ENCODE measurements around the gene FXYD2.

Gene FXYD2

GRCh38 chr11:117806846-117807245, 17.7 kb downstream of the FXYD2 start:
- no peak overlapping the region for H3K4me3 ChIP-seq (ENCODE audit: low read length)
- no peaks in the 10 kb centered on the region for H3K4me1 ChIP-seq (ENCODE audit: insufficient read depth, low read length)
- H3K9me3 ChIP-seq (ENCODE audit: low read length): no peaks in the 10 kb centered on the region
- peaks cover 8% of the 10 kb centered on the region for H3K27me3 ChIP-seq (ENCODE audit: insufficient read depth, low read length)
- no peak overlapping the region for H2AFZ ChIP-seq (ENCODE audit: low read depth, low read length)
- H3K36me3 ChIP-seq (ENCODE audit: insufficient read depth, low read length): no peaks in the 10 kb centered on the region

GRCh38 chr11:117805045-117805444, 19.5 kb downstream of the FXYD2 start:
- H2AFZ ChIP-seq (ENCODE audit: low read depth, low read length): no peak overlapping the region
- no peaks in the 10 kb centered on the region for H3K9me3 ChIP-seq (ENCODE audit: low read length)
- H3K27me3 ChIP-seq (ENCODE audit: insufficient read depth, low read length): peaks cover 19% of the 10 kb centered on the region
- no peak overlapping the region for H3K4me3 ChIP-seq (ENCODE audit: low read length)
- H3K36me3 ChIP-seq (ENCODE audit: insufficient read depth, low read length): no peaks in the 10 kb centered on the region
- H3K4me1 ChIP-seq (ENCODE audit: insufficient read depth, low read length): no peaks in the 10 kb centered on the region

GRCh38 chr11:117803896-117804295, 20.6 kb downstream of the FXYD2 start:
- Histone ChIP-seq H2AFZ (ENCODE audit: low read depth, low read length) (no peak overlapping the region), H3K4me1 (ENCODE audit: insufficient read depth, low read length) (no peaks in the 10 kb centered on the region), H3K36me3 (ENCODE audit: insufficient read depth, low read length) (no peaks in the 10 kb centered on the region), H3K27me3 (ENCODE audit: insufficient read depth, low read length) (peaks cover 30% of the 10 kb centered on the region), H3K4me3 (ENCODE audit: low read length) (no peak overlapping the region), H3K9me3 (ENCODE audit: low read length) (no peaks in the 10 kb centered on the region)

GRCh38 chr11:117799634-117800033, 24.9 kb downstream of the FXYD2 start:
- H2AFZ ChIP-seq (ENCODE audit: low read depth, low read length): no peak overlapping the region
- H3K9me3 ChIP-seq (ENCODE audit: low read length): no peaks in the 10 kb centered on the region
- H3K27me3 ChIP-seq (ENCODE audit: insufficient read depth, low read length): peaks cover 70% of the 10 kb centered on the region
- H3K4me1 ChIP-seq (ENCODE audit: insufficient read depth, low read length): no peaks in the 10 kb centered on the region
- no peaks in the 10 kb centered on the region for H3K36me3 ChIP-seq (ENCODE audit: insufficient read depth, low read length)
- no peak overlapping the region for H3K4me3 ChIP-seq (ENCODE audit: low read length)

GRCh38 chr11:117796872-117797529, 27.5 kb downstream of the FXYD2 start, which contains the start of gene DSCAML1:
DSCAML1 (minus strand) TSS chr11:117797216; CDS start chr11:117797079, 137 bp downstream.
- no peaks in the 10 kb centered on the region for H3K9me3 ChIP-seq (ENCODE audit: low read length)
- no peaks in the 10 kb centered on the region for H3K4me1 ChIP-seq (ENCODE audit: insufficient read depth, low read length)
- no peak within 1 kb of the TSS for H3K4me3 ChIP-seq (ENCODE audit: low read length)
- peaks cover 88% of the 10 kb centered on the region for H3K27me3 ChIP-seq (ENCODE audit: insufficient read depth, low read length)
- no peak within 1 kb of the TSS for H2AFZ ChIP-seq (ENCODE audit: low read depth, low read length)
- H3K36me3 ChIP-seq (ENCODE audit: insufficient read depth, low read length): no peaks in the 10 kb centered on the region

- Histone ChIP-seq H3K36me3 (ENCODE audit: insufficient read depth, low read length) (no peaks in the 10 kb centered on the region), H3K4me3 (ENCODE audit: low read length) (no peak overlapping the region), H2AFZ (ENCODE audit: low read depth, low read length) (no peak overlapping the region), H3K9me3 (ENCODE audit: low read length) (no peaks in the 10 kb centered on the region), H3K4me1 (ENCODE audit: insufficient read depth, low read length) (no peaks in the 10 kb centered on the region), H3K27me3 (ENCODE audit: insufficient read depth, low read length) (peaks cover 82% of the 10 kb centered on the region)
Observed at GRCh38 chr11:117796456-117796871, 28.1 kb downstream of the FXYD2 start.

- H3K9me3 ChIP-seq (ENCODE audit: low read length): no peaks in the 10 kb centered on the region
- H3K4me3 ChIP-seq (ENCODE audit: low read length): no peak overlapping the region
- H3K4me1 ChIP-seq (ENCODE audit: insufficient read depth, low read length): no peaks in the 10 kb centered on the region
- H3K27me3 ChIP-seq (ENCODE audit: insufficient read depth, low read length): peaks cover 81% of the 10 kb centered on the region
- H2AFZ ChIP-seq (ENCODE audit: low read depth, low read length): no peak overlapping the region
- H3K36me3 ChIP-seq (ENCODE audit: insufficient read depth, low read length): no peaks in the 10 kb centered on the region
Observed at GRCh38 chr11:117795638-117796455, 28.7 kb downstream of the FXYD2 start.

- Histone ChIP-seq H3K27me3 (ENCODE audit: insufficient read depth, low read length) (peaks cover 83% of the 10 kb centered on the region), H3K4me3 (ENCODE audit: low read length) (no peak overlapping the region)
Observed at GRCh38 chr11:117794772-117795629, 29.5 kb downstream of the FXYD2 start.

GRCh38 chr11:117794135-117794534, 30.4 kb downstream of the FXYD2 start:
- H3K9me3 ChIP-seq (ENCODE audit: low read length): no peaks in the 10 kb centered on the region
- H3K4me1 ChIP-seq (ENCODE audit: insufficient read depth, low read length): no peaks in the 10 kb centered on the region
- H3K36me3 ChIP-seq (ENCODE audit: insufficient read depth, low read length): no peaks in the 10 kb centered on the region
- H3K27me3 ChIP-seq (ENCODE audit: insufficient read depth, low read length): peaks cover 78% of the 10 kb centered on the region
- H3K4me3 ChIP-seq (ENCODE audit: low read length): no peak overlapping the region
- H2AFZ ChIP-seq (ENCODE audit: low read depth, low read length): no peak overlapping the region

More at GRCh38 chr11:117794772-117795629, 29.5 kb downstream of the FXYD2 start:
- no peaks in the 10 kb centered on the region for H3K4me1 ChIP-seq (ENCODE audit: insufficient read depth, low read length)
- no peaks in the 10 kb centered on the region for H3K9me3 ChIP-seq (ENCODE audit: low read length)
- no peak overlapping the region for H2AFZ ChIP-seq (ENCODE audit: low read depth, low read length)
- H3K36me3 ChIP-seq (ENCODE audit: insufficient read depth, low read length): no peaks in the 10 kb centered on the region

GRCh38 chr11:117793583-117793982, 31.0 kb downstream of the FXYD2 start:
- no peaks in the 10 kb centered on the region for H3K9me3 ChIP-seq (ENCODE audit: low read length)
- H3K4me3 ChIP-seq (ENCODE audit: low read length): no peak overlapping the region
- no peaks in the 10 kb centered on the region for H3K4me1 ChIP-seq (ENCODE audit: insufficient read depth, low read length)
- H3K36me3 ChIP-seq (ENCODE audit: insufficient read depth, low read length): no peaks in the 10 kb centered on the region
- H3K27me3 ChIP-seq (ENCODE audit: insufficient read depth, low read length): peaks cover 74% of the 10 kb centered on the region
- no peak overlapping the region for H2AFZ ChIP-seq (ENCODE audit: low read depth, low read length)

GRCh38 chr11:117792992-117793391, 31.6 kb downstream of the FXYD2 start:
- Histone ChIP-seq H3K4me3 (ENCODE audit: low read length) (no peak overlapping the region), H3K27me3 (ENCODE audit: insufficient read depth, low read length) (peaks cover 69% of the 10 kb centered on the region), H3K4me1 (ENCODE audit: insufficient read depth, low read length) (no peaks in the 10 kb centered on the region), H2AFZ (ENCODE audit: low read depth, low read length) (no peak overlapping the region), H3K36me3 (ENCODE audit: insufficient read depth, low read length) (no peaks in the 10 kb centered on the region), H3K9me3 (ENCODE audit: low read length) (no peaks in the 10 kb centered on the region)

GRCh38 chr11:117792241-117792640, 32.3 kb downstream of the FXYD2 start:
- Histone ChIP-seq H3K4me1 (ENCODE audit: insufficient read depth, low read length) (no peaks in the 10 kb centered on the region), H3K9me3 (ENCODE audit: low read length) (no peaks in the 10 kb centered on the region), H3K4me3 (ENCODE audit: low read length) (no peak overlapping the region), H3K36me3 (ENCODE audit: insufficient read depth, low read length) (no peaks in the 10 kb centered on the region), H2AFZ (ENCODE audit: low read depth, low read length) (no peak overlapping the region), H3K27me3 (ENCODE audit: insufficient read depth, low read length) (peaks cover 64% of the 10 kb centered on the region)

- no peak overlapping the region for H3K4me3 ChIP-seq (ENCODE audit: low read length)
- H3K36me3 ChIP-seq (ENCODE audit: insufficient read depth, low read length): no peaks in the 10 kb centered on the region
- H2AFZ ChIP-seq (ENCODE audit: low read depth, low read length): no peak overlapping the region
- H3K27me3 ChIP-seq (ENCODE audit: insufficient read depth, low read length): peaks cover 54% of the 10 kb centered on the region
- no peaks in the 10 kb centered on the region for H3K9me3 ChIP-seq (ENCODE audit: low read length)
- no peaks in the 10 kb centered on the region for H3K4me1 ChIP-seq (ENCODE audit: insufficient read depth, low read length)
Observed at GRCh38 chr11:117790279-117790678, 34.3 kb downstream of the FXYD2 start.

All from neuron (in vitro differentiated cells).